Neutrophil (primary cell): Measurements from ENCODE around the gene TDRD7.

Source experiments
- H3K27ac ChIP-seq: fragments of 200-600 bp; sonication (generic); 2 replicates; pipeline ENCODE4 v1.5.1; 2016; ENCODE audit warnings: mild to moderate bottlenecking, moderate library complexity
- H3K27me3 ChIP-seq: fragments of 200-600 bp; sonication (generic); 2 replicates; pipeline ENCODE4 v1.6.0; 2016; ENCODE audit warnings: mild to moderate bottlenecking
- H3K36me3 ChIP-seq: fragments of 200-600 bp; sonication (generic); 2 replicates; pipeline ENCODE4 v1.5.1; 2017
- H3K4me1 ChIP-seq, 2 experiments: fragments of 200-600 bp in 1 of 2; sonication (generic) in 1 of 2; 1 replicate in 1 of 2; 2 replicates in 1 of 2; pipeline versions ENCODE4 v1.5.1 to v1.6.1; 2013 to 2016; ENCODE audit warnings: low read depth in 1 of 2, low read length in 1 of 2, mild to moderate bottlenecking in 1 of 2, moderate library complexity in 1 of 2; ENCODE audit not compliant: control insufficient read depth in 1 of 2, insufficient read depth in 1 of 2
- H3K4me3 ChIP-seq, 2 experiments: fragments of 200-600 bp in 1 of 2; sonication (generic) in 1 of 2; 1 replicate in 1 of 2; 2 replicates in 1 of 2; pipeline ENCODE4 v1.5.1; 2013 to 2016; ENCODE audit warnings: low read depth in 1 of 2, low read length in 1 of 2, mild to moderate bottlenecking in 1 of 2, moderate library complexity in 1 of 2
- H3K9me3 ChIP-seq: fragments of 200-600 bp; sonication (generic); 2 replicates; pipeline ENCODE4 v1.5.1; 2016
- TF ChIP-seq, protein P1 (sequence below): fragments of 200-600 bp; sonication (generic); IDR thresholded peaks from 2 replicates; pipeline ENCODE4 v1.5.1; 2016; ENCODE audit warnings: antibody characterized with exemption

TDRD7 gene

DNA sequence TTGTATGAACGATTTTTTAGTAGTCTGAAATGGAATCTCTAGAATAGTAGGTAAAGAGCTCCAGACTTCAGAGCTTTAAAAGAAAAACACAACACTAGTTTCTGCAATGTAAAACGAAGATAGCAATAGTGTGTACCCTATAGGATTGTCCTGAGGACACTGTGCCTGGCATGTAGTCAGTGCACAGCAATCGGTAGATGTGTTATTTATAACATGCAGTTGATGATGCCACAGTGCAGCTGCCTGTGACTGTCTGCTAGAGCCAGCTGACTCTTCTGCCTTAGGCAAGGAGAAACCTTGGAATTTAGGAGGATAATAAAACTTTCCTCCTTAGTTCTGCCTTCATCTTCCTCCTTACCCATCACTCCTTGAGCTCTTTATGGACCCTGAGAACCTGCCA is 61.8 kb downstream of the TDRD7 start:
- TF ChIP-seq, protein P1, sequence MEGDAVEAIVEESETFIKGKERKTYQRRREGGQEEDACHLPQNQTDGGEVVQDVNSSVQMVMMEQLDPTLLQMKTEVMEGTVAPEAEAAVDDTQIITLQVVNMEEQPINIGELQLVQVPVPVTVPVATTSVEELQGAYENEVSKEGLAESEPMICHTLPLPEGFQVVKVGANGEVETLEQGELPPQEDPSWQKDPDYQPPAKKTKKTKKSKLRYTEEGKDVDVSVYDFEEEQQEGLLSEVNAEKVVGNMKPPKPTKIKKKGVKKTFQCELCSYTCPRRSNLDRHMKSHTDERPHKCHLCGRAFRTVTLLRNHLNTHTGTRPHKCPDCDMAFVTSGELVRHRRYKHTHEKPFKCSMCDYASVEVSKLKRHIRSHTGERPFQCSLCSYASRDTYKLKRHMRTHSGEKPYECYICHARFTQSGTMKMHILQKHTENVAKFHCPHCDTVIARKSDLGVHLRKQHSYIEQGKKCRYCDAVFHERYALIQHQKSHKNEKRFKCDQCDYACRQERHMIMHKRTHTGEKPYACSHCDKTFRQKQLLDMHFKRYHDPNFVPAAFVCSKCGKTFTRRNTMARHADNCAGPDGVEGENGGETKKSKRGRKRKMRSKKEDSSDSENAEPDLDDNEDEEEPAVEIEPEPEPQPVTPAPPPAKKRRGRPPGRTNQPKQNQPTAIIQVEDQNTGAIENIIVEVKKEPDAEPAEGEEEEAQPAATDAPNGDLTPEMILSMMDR = no peak
- H3K36me3 ChIP-seq = peaks cover 85% of the 10 kb centered on the region

DNA sequence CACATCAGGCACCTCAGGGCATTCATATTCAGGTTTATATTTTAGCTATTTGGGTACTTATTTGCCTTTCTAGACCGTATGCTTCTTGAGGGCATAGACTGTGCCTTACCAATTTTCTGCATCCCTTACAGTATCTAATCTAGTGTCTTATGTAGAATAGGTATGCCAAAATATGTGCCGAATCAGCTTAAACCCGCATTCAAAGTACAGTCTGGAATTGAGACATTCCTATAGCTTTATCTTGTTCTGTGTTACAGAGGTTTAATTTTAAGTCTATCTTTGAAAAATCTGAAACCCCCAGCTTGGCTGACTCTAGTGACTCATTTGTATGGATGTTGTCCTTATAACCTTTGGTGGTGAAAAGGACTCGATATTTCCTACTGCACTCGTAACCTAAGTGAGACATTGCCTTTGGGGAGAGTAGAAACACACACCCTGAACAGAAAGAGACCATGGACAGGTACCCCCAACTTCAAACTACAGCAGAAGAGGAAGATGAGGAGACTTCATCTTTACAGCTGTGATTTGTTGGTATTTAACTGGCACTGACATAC is 62.6 kb downstream of the TDRD7 start:
- TF ChIP-seq, protein P1 = no peak

More for the DNA sequence above, 61.8 kb downstream of the TDRD7 start:
- H3K27me3 ChIP-seq = no peaks in the 10 kb centered on the region
- no peaks in the 10 kb centered on the region for H3K4me1 ChIP-seq
- H3K9me3 ChIP-seq = no peaks in the 10 kb centered on the region
- no peak overlapping the region for H3K27ac ChIP-seq
- no peak overlapping the region for H3K4me3 ChIP-seq

DNA sequence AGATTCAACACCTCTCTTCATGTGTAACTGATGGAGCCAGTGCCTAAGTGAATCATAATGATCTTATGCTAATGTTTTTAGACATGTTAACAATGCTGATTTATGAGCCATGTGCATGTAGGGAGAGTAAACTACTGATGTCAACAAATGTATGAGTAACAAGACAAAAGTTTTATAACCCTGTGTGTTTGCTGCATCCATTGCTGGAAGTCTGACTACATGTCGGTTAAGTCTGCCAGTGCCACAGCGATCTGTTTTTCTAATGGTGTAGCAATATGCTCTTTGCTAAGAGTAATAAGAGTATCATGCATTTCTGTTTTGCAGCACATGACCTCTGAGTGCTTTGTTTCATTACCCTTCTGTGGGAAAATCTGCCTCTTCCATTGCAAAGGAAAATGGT is 63.2 kb downstream of the TDRD7 start:
- H3K27me3 ChIP-seq = no peaks in the 10 kb centered on the region
- TF ChIP-seq, protein P1 = no peak
- peaks cover 85% of the 10 kb centered on the region for H3K36me3 ChIP-seq
- H3K27ac ChIP-seq = no peak overlapping the region
- no peaks in the 10 kb centered on the region for H3K9me3 ChIP-seq
- no peaks in the 10 kb centered on the region for H3K4me1 ChIP-seq
- H3K4me3 ChIP-seq = no peak overlapping the region

More for the DNA sequence above, 62.6 kb downstream of the TDRD7 start:
- Histone ChIP-seq H3K4me1 (no peaks in the 10 kb centered on the region), H3K9me3 (no peaks in the 10 kb centered on the region), H3K4me3 (no peak overlapping the region), H3K27me3 (no peaks in the 10 kb centered on the region), H3K36me3 (peaks cover 85% of the 10 kb centered on the region), H3K27ac (no peak overlapping the region)

DNA sequence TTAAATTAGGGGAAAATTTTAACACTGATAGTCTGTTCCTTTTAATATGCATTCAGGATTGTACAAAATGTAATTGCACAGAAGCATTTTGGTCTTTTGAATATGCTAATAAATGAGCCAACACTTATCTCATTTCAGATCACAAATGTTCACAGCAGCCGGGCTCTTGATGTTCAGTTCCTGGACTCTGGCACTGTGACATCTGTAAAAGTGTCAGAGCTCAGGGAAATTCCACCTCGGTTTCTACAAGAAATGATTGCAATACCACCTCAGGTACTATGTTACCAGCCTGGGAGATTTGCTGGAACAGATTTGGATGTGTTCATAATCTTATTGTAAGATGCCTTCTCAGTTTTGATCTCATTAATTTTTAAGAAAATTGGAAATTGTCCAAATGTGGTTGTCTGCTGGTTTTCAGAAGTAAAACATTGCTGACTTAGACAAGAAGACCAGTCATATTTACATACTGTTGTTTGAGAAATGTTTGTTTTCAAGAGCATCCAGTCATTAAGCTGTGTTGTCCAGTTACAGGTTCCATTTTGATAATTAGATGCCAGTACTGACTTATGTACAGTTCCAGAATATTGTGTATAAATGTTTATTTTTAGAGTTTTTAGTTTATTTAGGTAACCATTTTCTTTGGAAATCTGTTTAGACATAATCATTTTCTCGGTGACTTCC is 66.5 kb downstream of the TDRD7 start:
- peaks cover 89% of the 10 kb centered on the region for H3K36me3 ChIP-seq
- H3K27me3 ChIP-seq = no peaks in the 10 kb centered on the region
- H3K27ac ChIP-seq = no peak overlapping the region
- TF ChIP-seq, protein P1 = no peak
- H3K4me3 ChIP-seq = no peak overlapping the region
- no peaks in the 10 kb centered on the region for H3K9me3 ChIP-seq
- H3K4me1 ChIP-seq = no peaks in the 10 kb centered on the region

DNA sequence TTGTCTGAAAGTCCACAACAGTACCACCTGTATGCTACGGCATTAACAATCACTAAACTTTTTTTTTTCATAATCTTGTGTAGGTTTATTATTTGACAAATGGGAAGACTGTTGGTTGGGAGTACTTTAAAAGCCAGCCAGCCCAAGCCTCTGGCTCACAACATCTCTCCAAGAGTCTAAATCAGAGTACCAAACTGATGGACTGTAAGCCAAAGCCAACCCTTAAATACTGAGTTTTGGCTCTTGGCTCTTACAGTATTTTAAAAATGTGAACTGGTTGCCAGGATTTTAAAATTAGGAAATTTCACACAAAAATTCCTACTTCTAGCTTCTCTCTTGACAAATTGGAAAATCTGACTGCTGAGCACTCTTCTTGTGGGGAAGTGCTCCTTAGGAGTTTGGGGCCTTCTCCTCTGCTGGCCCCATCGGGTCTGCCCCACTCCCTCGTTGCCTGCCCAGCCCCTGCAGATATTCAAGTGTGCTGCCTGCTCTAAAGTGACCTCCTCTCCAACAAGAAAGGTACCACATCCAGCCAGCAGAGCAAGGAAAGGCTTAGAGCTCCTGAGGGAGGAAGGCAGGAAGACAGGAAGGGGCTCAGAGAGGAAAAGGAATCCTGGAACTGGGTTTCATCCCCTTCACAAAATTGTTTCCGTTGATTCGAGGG is 67.7 kb downstream of the TDRD7 start:
- Histone ChIP-seq H3K4me3 (no peak overlapping the region), H3K27ac (no peak overlapping the region), H3K9me3 (no peaks in the 10 kb centered on the region), H3K36me3 (peaks cover 88% of the 10 kb centered on the region), H3K4me1 (no peaks in the 10 kb centered on the region), H3K27me3 (no peaks in the 10 kb centered on the region)
- TF ChIP-seq, protein P1 = no peak
